HCT116 (cell line): ENCODE measurements around the gene ZNF215. TPM values are rescaled to one million over a fixed set of nuclear protein-coding genes. Genes with fewer than 3 reads are reported as not detected.

Experiments used
- ATAC-seq: fragments of 200-7000 bp; cut with Tn5 transposase; 2 replicates; pipeline ENCODE4 v1.9.1; 2020; ENCODE audit warnings: mild to moderate bottlenecking, moderate library complexity
- BruUV-seq: library from RNA; stranded (reverse); fragments of 400-500 nt; replicated peaks from 2 replicates; lab custom pipeline; 2021; lab: Mats Ljungman, UMichigan
- CTCF ChIA-PET: fragments of 300-600 bp; sonication (Branson Sonifier 250); formaldehyde crosslinking; loops from one replicate; lab custom pipeline; 2021; ENCODE audit warnings: antibody characterized with exemption; lab: Charles Lee
- POLR2A ChIA-PET: fragments of 300-600, 350-600 bp; sonication (Branson Sonifier 250); formaldehyde crosslinking; loops from one replicate; lab custom pipeline; 2021; ENCODE audit warnings: antibody characterized with exemption; lab: Charles Lee
- RAD21 ChIA-PET, 2 experiments: fragments of 300-600 bp; sonication (Branson Sonifier 250); formaldehyde crosslinking; loops; one replicate each; lab custom pipeline; 2023; ENCODE audit warnings: low total read pairs in 2 of 2; ENCODE audit not compliant: uncharacterized antibody in 2 of 2, unreplicated experiment in 2 of 2, low non-redundant PET in 1 of 2; lab: Charles Lee
- DNase-seq: peaks from one replicate; pipeline ENCODE4 v3.0.0-alpha.2; 2010; ENCODE audit warnings: low read depth, low spot score
- H2AFZ ChIP-seq: fragments of 200-600 bp; shearing (Covaris generic), sonication (generic); 2 replicates; pipeline ENCODE4 v1.6.1; 2017; ENCODE audit warnings: low read depth, mixed run types, mixed read lengths, antibody characterized with exemption, low read length; ENCODE audit not compliant: poor library complexity, severe bottlenecking
- H3K27ac ChIP-seq: 2 replicates; pipeline ENCODE4 v1.5.1; 2012; ENCODE audit warnings: low read depth, low read length
- H3K27me3 ChIP-seq: fragments of 200-600 bp; sonication (generic); 2 replicates; pipeline ENCODE4 v1.6.1; 2016; ENCODE audit warnings: mixed run types, low read length, mixed read lengths; ENCODE audit not compliant: insufficient read depth
- H3K36me3 ChIP-seq, 2 experiments: fragments of 200-500 bp in 1 of 2; fragments of 200-600 bp in 1 of 2; sonication (Bioruptor generic) in 1 of 2; sonication (generic) in 1 of 2; 2 replicates each; pipeline versions ENCODE4 v1.5.1 to v1.6.1; 2014 to 2016; ENCODE audit warnings: low read length in 2 of 2, inconsistent platforms in 1 of 2, mixed read lengths in 1 of 2, mixed run types in 1 of 2; ENCODE audit not compliant: insufficient read depth in 2 of 2, control insufficient read depth in 1 of 2
- H3K4me1 ChIP-seq, 2 experiments: fragments of 200-600 bp in 1 of 2; sonication (generic) in 1 of 2; 2 replicates each; pipeline versions ENCODE4 v1.5.1 to v1.6.1; 2012 to 2017; ENCODE audit warnings: low read length in 2 of 2, inconsistent platforms in 1 of 2, mild to moderate bottlenecking in 1 of 2, mixed read lengths in 1 of 2, mixed run types in 1 of 2, moderate library complexity in 1 of 2; ENCODE audit not compliant: insufficient read depth in 2 of 2, control insufficient read depth in 1 of 2
- H3K4me2 ChIP-seq: fragments of 200-600 bp; sonication (generic); 2 replicates; pipeline ENCODE4 v1.6.1; 2017; ENCODE audit warnings: mixed run types, low read length, mixed read lengths
- H3K4me3 ChIP-seq, 2 experiments: fragments of 200-600 bp in 1 of 2; sonication (generic) in 1 of 2; replicated peaks in 1 of 2; 2 replicates each; pipeline ENCODE4 v1.5.1; 2011 to 2016; ENCODE audit warnings: low read length in 2 of 2, control low read depth in 1 of 2, low read depth in 1 of 2, mild to moderate bottlenecking in 1 of 2, mixed read lengths in 1 of 2, mixed run types in 1 of 2
- H3K79me2 ChIP-seq: fragments of 200-600 bp; sonication (generic); 2 replicates; pipeline ENCODE4 v1.6.1; 2017; ENCODE audit warnings: mild to moderate bottlenecking, mixed run types, low read length, moderate library complexity, mixed read lengths; ENCODE audit not compliant: insufficient read depth
- H3K9ac ChIP-seq: fragments of 200-600 bp; sonication (generic); 2 replicates; pipeline ENCODE4 v1.6.1; 2016; ENCODE audit warnings: low read length, mixed read lengths
- H3K9me2 ChIP-seq: fragments of 200-600 bp; sonication (generic), shearing (Covaris generic); 2 replicates; pipeline ENCODE4 v1.6.1; 2017; ENCODE audit warnings: mixed run types, mild to moderate bottlenecking, moderate library complexity; ENCODE audit not compliant: insufficient read depth
- H3K9me3 ChIP-seq, 2 experiments: fragments of 200-500 bp in 1 of 2; fragments of 200-600 bp in 1 of 2; sonication (Bioruptor generic) in 1 of 2; sonication (generic) in 1 of 2; 2 replicates each; pipeline ENCODE4 v1.6.1; 2014 to 2017; ENCODE audit warnings: low read length in 2 of 2, mixed read lengths in 2 of 2, inconsistent platforms in 1 of 2, low read depth in 1 of 2, mild to moderate bottlenecking in 1 of 2, mixed run types in 1 of 2, moderate library complexity in 1 of 2; ENCODE audit not compliant: control insufficient read depth in 1 of 2, insufficient read depth in 1 of 2
- H4K20me1 ChIP-seq: fragments of 200-600 bp; sonication (generic), shearing (Covaris generic); 2 replicates; pipeline ENCODE4 v1.6.1; 2017; ENCODE audit warnings: mixed run types, mild to moderate bottlenecking, moderate library complexity; ENCODE audit not compliant: insufficient read depth
- ELF1 ChIP-seq: IDR thresholded peaks from 2 replicates; pipeline ENCODE4 v1.6.1; 2012; ENCODE audit warnings: low read depth, borderline replicate concordance
- POLR2A ChIP-seq: IDR thresholded peaks from 2 replicates; pipeline ENCODE4 v1.7.0; 2011; ENCODE audit warnings: borderline replicate concordance; ENCODE audit not compliant: insufficient read depth, insufficient read length; ENCODE audit errors: extremely low read depth
- RAD21 ChIP-seq: IDR thresholded peaks from 2 replicates; pipeline ENCODE4 v1.6.1; 2012; ENCODE audit warnings: low read depth, mild to moderate bottlenecking
- TCF7L2 ChIP-seq: IDR thresholded peaks from 2 replicates; pipeline ENCODE4 v1.7.0; 2011; ENCODE audit warnings: borderline replicate concordance, inconsistent platforms; ENCODE audit not compliant: insufficient read depth, insufficient read length; ENCODE audit errors: extremely low read depth
- YY1 ChIP-seq: IDR thresholded peaks from 2 replicates; pipeline ENCODE4 v1.6.1; 2011; ENCODE audit warnings: low read length, low read depth, moderate library complexity, mild to moderate bottlenecking; ENCODE audit not compliant: insufficient replicate concordance; ENCODE audit errors: extremely low read depth
- intact Hi-C: fragments of 100-400 bp; cut with micrococcal nuclease; formaldehyde crosslinking; loops from 2 replicates; pipeline ENCODE4 v1.10.0; 2022
- total RNA-seq: library from RNA; stranded (reverse); gene quantifications from one replicate; pipeline ENCODE4 v1.2.1, GENCODE V29; 2021; ENCODE audit not compliant: unreplicated experiment
- TF ChIP-seq, protein P1 (sequence below): IDR thresholded peaks from 2 replicates; pipeline ENCODE4 v1.6.1; 2012; ENCODE audit warnings: low read depth

The ZNF215 gene
- total RNA-seq, 1 experiment from 2014 or later: 9.9 TPM

- ATAC-seq: peak; percentile 40; the same call in 1 of the 2 replicates
- Histone ChIP-seq H3K27me3 (no peaks in the 10 kb centered on the region), H3K4me3 (no peak overlapping the region)
These were observed 66.5 kb downstream of the ZNF215 start for GRCh38 chr11:6992457-6993417.

More at GRCh38 chr11:6992457-6993417, 66.5 kb downstream of the ZNF215 start:
- no peak overlapping the region for H3K9ac ChIP-seq
- POLR2A ChIA-PET: no interaction called here
- TF ChIP-seq, protein P1, sequence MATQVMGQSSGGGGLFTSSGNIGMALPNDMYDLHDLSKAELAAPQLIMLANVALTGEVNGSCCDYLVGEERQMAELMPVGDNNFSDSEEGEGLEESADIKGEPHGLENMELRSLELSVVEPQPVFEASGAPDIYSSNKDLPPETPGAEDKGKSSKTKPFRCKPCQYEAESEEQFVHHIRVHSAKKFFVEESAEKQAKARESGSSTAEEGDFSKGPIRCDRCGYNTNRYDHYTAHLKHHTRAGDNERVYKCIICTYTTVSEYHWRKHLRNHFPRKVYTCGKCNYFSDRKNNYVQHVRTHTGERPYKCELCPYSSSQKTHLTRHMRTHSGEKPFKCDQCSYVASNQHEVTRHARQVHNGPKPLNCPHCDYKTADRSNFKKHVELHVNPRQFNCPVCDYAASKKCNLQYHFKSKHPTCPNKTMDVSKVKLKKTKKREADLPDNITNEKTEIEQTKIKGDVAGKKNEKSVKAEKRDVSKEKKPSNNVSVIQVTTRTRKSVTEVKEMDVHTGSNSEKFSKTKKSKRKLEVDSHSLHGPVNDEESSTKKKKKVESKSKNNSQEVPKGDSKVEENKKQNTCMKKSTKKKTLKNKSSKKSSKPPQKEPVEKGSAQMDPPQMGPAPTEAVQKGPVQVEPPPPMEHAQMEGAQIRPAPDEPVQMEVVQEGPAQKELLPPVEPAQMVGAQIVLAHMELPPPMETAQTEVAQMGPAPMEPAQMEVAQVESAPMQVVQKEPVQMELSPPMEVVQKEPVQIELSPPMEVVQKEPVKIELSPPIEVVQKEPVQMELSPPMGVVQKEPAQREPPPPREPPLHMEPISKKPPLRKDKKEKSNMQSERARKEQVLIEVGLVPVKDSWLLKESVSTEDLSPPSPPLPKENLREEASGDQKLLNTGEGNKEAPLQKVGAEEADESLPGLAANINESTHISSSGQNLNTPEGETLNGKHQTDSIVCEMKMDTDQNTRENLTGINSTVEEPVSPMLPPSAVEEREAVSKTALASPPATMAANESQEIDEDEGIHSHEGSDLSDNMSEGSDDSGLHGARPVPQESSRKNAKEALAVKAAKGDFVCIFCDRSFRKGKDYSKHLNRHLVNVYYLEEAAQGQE: no peak
- TF ChIP-seq TCF7L2 (no peak), POLR2A (no peak), ELF1 (no peak), RAD21 (no peak), YY1 (no peak)
- no peak overlapping the region for H3K27ac ChIP-seq
- H4K20me1 ChIP-seq: no peaks in the 10 kb centered on the region
- H2AFZ ChIP-seq: no peak overlapping the region
- BruUV-seq: no TSS peak
- H3K4me2 ChIP-seq: 0 out of 2 replicates have a peak overlapping the region, but pooled peaks have one; percentile 8
- H3K9me2 ChIP-seq: no peaks in the 10 kb centered on the region
- CTCF ChIA-PET: no interaction called here
- H3K36me3 ChIP-seq: no peaks in the 10 kb centered on the region
- DNase-seq: no peak
- peaks cover 0 to 5% of the 10 kb centered on the region in 2 experiments; a peak in 1 of 4 replicates for H3K4me1 ChIP-seq
- no peaks in the 10 kb centered on the region for H3K9me3 ChIP-seq
- RAD21 ChIA-PET: no interaction called here
- intact Hi-C loops: no loop called here
- no peaks in the 10 kb centered on the region for H3K79me2 ChIP-seq
